ENCODE results near the gene UNC119B. TPM values are rescaled to one million over a fixed set of nuclear protein-coding genes. Genes with fewer than 3 reads are reported as not detected.

The UNC119B gene
- total RNA-seq, 2 donors from 2014 or later, result 52.8 to 60.7 TPM

DNA sequence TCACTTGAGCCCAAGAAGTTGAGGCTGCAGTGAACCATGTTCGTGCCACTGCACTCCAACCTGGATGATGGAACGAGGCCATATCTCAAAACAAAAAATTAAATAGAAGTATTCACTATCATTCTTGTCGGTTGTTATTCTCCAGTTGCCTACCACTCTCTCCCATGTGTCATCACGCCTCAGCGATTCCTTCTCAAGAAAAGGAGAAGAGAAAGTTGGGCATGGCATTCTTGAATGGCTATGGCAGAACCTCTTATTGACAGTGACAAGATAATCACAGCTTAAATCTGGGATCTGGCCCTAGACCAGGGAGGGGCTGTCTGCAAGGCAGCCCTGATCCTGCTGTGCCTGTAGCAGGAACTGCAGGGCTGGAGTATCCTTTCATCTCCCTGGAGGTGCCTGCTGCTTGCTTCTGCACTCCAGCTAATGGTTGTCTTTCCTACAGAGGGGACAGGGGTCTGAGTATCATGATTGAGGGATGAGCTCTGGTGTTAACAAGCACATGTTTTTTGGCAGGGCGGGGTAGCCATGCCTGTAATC, 36.1 kb upstream of the UNC119B start:
- Histone ChIP-seq H3K9me3 (ENCODE audit: control insufficient read depth, low read length) (no peaks in the 10 kb centered on the region), H3K36me3 (ENCODE audit: control insufficient read depth, insufficient read depth, low read length) (no peaks in the 10 kb centered on the region), H3K4me1 (ENCODE audit: control insufficient read depth, insufficient read depth, low read length) (no peaks in the 10 kb centered on the region), H3K9ac (ENCODE audit: extremely low read depth, low read length, poor library complexity, severe bottlenecking) (no peak overlapping the region), H3K27ac (ENCODE audit: low read depth, low read length) (no peak overlapping the region), H3K27me3 (ENCODE audit: control insufficient read depth, insufficient read depth, low read length, poor library complexity, severe bottlenecking) (no peaks in the 10 kb centered on the region), H3K4me3 (ENCODE audit: low read length) (no peak overlapping the region)
- no peak overlapping the region for H3K27ac Mint-ChIP-seq
- WGBS, 2 experiments (ENCODE audit: insufficient coverage in 1 of 2, insufficient read length in 1 of 2), result 89 to 95% methylated on average over 6 of the region's 6 CpGs
- TF ChIP-seq, protein P1, sequence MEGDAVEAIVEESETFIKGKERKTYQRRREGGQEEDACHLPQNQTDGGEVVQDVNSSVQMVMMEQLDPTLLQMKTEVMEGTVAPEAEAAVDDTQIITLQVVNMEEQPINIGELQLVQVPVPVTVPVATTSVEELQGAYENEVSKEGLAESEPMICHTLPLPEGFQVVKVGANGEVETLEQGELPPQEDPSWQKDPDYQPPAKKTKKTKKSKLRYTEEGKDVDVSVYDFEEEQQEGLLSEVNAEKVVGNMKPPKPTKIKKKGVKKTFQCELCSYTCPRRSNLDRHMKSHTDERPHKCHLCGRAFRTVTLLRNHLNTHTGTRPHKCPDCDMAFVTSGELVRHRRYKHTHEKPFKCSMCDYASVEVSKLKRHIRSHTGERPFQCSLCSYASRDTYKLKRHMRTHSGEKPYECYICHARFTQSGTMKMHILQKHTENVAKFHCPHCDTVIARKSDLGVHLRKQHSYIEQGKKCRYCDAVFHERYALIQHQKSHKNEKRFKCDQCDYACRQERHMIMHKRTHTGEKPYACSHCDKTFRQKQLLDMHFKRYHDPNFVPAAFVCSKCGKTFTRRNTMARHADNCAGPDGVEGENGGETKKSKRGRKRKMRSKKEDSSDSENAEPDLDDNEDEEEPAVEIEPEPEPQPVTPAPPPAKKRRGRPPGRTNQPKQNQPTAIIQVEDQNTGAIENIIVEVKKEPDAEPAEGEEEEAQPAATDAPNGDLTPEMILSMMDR (conservative IDR thresholded peaks at IDR 0.05), result no peak
- H3K4me3 Mint-ChIP-seq, result no peak overlapping the region
- no peaks in the 10 kb centered on the region for H3K36me3 Mint-ChIP-seq (ENCODE audit: low read depth)
- no peaks in the 10 kb centered on the region for H3K27me3 Mint-ChIP-seq (ENCODE audit: insufficient read depth)
- DNase-seq, result no peak
- no peaks in the 10 kb centered on the region for H3K9me3 Mint-ChIP-seq
- no peaks in the 10 kb centered on the region for H3K4me1 Mint-ChIP-seq

DNA sequence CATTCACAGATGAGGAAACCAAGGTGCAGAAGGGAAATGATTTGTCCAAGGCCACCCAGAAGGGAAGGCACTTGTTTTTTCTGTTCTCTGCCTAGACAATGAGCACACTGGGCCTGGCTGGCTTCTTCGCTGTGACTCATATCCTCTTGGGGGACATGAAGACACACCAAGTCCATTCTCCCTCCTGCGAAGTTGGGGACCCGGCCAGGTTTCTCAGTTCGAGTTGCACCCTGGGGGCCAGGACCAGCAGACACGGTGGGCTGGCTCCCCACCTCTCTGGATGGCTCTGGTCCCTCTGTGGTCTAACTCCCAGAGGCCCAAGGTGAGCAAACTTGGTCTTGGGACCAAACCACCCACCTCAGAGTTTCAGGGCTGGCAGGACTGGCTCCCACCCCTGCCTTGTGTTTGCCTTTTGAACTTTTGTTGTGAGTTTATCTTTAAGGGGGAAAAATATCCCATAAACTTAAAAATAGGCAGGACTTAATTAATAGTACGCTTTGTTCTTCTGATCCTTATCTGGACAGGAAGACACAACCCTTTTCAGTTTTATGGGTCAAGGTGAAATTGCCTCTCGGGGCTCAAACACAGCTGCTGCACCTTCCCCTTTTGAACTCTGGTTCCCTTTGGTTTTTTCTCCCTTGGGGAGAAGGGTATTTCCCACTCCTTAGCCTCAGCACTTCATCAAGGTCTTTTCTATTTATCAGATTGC, 32.3 kb upstream of the UNC119B start:
- whole genome bisulfite sequencing, 2 experiments (ENCODE audit: insufficient coverage in 1 of 2, insufficient read length in 1 of 2), result 83 to 92% methylated on average over 5 to 7 of the region's 7 CpGs
- Histone ChIP-seq H3K27me3 (ENCODE audit: control insufficient read depth, insufficient read depth, low read length, poor library complexity, severe bottlenecking) (no peaks in the 10 kb centered on the region), H3K4me3 (ENCODE audit: low read length) (no peak overlapping the region), H3K36me3 (ENCODE audit: control insufficient read depth, insufficient read depth, low read length) (no peaks in the 10 kb centered on the region), H3K4me1 (ENCODE audit: control insufficient read depth, insufficient read depth, low read length) (no peaks in the 10 kb centered on the region), H3K9ac (ENCODE audit: extremely low read depth, low read length, poor library complexity, severe bottlenecking) (no peak overlapping the region), H3K9me3 (ENCODE audit: control insufficient read depth, low read length) (no peaks in the 10 kb centered on the region), H3K27ac (ENCODE audit: low read depth, low read length) (no peak overlapping the region)
- Mint-ChIP-seq H3K27ac (no peak overlapping the region), H3K4me3 (no peak overlapping the region), H3K9me3 (no peaks in the 10 kb centered on the region), H3K27me3 (ENCODE audit: insufficient read depth) (no peaks in the 10 kb centered on the region), H3K4me1 (no peaks in the 10 kb centered on the region), H3K36me3 (ENCODE audit: low read depth) (no peaks in the 10 kb centered on the region)
- TF ChIP-seq, protein P1 (conservative IDR thresholded peaks at IDR 0.05), result no peak
- DNase-seq, result no peak

DNA sequence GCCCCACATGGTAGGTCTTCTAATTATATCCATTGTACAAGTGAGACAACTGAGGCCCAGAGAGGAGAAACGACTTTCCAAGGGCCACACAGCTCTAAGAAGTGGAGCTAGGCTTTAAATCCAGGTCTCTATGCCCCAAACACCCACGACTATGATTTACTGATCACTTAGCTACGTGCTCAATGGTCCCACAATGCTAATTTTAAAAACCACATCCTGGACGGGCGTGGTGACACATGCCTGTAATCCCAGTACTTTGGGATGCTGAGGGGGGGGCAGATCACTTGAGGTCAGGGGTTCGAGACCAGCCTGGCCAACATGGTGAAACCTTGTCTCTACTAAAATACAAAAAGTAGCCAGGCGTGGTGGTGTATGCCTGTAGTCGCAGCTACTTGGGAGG, 31.7 kb upstream of the UNC119B start:
- no peak overlapping the region for H3K4me3 ChIP-seq (ENCODE audit: low read length)
- TF ChIP-seq, protein P1 (conservative IDR thresholded peaks at IDR 0.05), result no peak
- H3K27ac Mint-ChIP-seq, result no peak overlapping the region
- no peak overlapping the region for H3K9ac ChIP-seq (ENCODE audit: extremely low read depth, low read length, poor library complexity, severe bottlenecking)
- H3K9me3 Mint-ChIP-seq, result no peaks in the 10 kb centered on the region
- H3K27ac ChIP-seq (ENCODE audit: low read depth, low read length), result no peak overlapping the region
- 85 to 89% methylated on average over 7 to 8 of the region's 8 CpGs for whole genome bisulfite sequencing, 2 experiments (ENCODE audit: insufficient coverage in 1 of 2, insufficient read length in 1 of 2)
- no peaks in the 10 kb centered on the region for H3K4me1 ChIP-seq (ENCODE audit: control insufficient read depth, insufficient read depth, low read length)
- H3K4me1 Mint-ChIP-seq, result no peaks in the 10 kb centered on the region
- no peak overlapping the region for H3K4me3 Mint-ChIP-seq
- H3K36me3 ChIP-seq (ENCODE audit: control insufficient read depth, insufficient read depth, low read length), result no peaks in the 10 kb centered on the region
- H3K9me3 ChIP-seq (ENCODE audit: control insufficient read depth, low read length), result no peaks in the 10 kb centered on the region
- H3K27me3 Mint-ChIP-seq (ENCODE audit: insufficient read depth), result no peaks in the 10 kb centered on the region
- DNase-seq, result no peak
- H3K36me3 Mint-ChIP-seq (ENCODE audit: low read depth), result no peaks in the 10 kb centered on the region
- H3K27me3 ChIP-seq (ENCODE audit: control insufficient read depth, insufficient read depth, low read length, poor library complexity, severe bottlenecking), result no peaks in the 10 kb centered on the region

All from endodermal cell (in vitro differentiated cells).